HG02798 (cell line): ENCODE measurements around the gene ITFG2.
"Not testable (repeated sequence)": the region's sequence is repeated elsewhere in the genome, so short reads cannot be mapped to it uniquely, and the experiment has no call there.

ENCODE experiments used
- ATAC-seq: cut with Tn5 transposase; IDR thresholded peaks from one replicate; pipeline ENCODE4 v1.9.1; 2021; ENCODE audit warnings: mild to moderate bottlenecking; ENCODE audit not compliant: unreplicated experiment, poor library complexity

The ITFG2 gene

DNA sequence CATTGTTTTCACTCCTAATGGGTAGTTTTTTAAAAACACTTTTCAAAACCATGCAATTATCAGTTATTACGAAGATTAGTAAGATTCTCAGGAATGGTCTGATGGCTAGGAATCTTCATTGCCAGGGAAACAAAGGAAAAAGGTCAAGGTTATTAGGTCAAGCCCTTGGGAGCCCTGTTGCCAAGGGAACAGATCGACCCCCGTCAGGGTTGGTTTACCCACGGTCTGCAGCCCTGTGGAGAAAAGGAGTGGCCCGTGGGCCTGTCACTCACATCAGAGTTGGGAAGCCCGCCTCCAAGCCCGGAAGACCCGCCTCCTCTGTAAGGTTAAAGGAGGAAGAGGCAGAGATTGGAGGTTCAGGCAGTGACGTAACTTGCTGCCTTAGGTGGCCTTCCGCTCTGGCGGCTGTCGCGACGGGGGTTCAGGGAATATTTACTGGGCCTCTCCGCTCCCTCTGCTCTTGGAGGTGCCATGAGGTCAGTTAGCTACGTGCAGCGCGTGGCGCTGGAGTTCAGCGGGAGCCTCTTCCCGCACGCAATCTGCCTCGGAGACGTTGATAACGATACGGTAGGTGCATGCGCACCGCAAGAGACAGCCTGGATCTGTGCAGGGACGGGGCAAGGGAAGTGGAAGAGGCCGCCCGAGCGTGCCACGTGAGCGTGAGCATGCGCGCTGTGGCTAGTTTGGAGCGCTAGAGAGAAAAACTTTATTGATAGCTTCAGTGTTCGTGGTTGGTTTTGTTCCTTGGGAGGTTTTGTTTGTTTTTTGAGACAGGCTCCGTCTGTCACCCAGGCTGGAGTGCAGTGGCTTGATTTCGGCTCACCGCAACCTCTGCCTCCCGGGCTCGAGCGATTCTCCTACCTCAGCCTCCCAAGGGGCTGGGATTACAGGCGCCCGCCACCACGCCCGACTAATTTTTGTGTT is at the start of gene ITFG2:
TSS of gene ITFG2 (plus strand) at position 379 of the 924 bp plus-strand sequence. CDS start at position 472, 93 bp downstream.
- ATAC-seq = peak; percentile 97

DNA sequence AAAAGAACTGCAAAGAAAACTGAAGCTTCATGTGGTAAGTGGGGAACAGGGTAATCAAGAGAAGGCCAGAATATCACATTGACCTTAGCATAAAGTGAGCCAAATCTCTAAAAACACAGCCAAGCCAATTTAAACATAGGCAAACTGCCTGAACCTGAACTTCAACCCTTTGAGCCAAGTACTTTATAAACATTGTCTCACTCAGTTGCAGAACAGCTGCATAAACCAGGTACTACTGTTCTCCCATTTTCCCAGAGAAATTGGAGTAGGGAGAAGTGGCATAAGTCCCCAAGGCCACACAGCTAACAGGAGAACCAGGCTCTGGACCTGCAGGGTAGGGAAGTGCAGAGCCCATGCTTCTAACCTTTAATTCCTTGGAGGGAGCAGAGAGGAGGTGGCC is 48.1 kb upstream of the ITFG2 start:
- no peak for ATAC-seq

DNA sequence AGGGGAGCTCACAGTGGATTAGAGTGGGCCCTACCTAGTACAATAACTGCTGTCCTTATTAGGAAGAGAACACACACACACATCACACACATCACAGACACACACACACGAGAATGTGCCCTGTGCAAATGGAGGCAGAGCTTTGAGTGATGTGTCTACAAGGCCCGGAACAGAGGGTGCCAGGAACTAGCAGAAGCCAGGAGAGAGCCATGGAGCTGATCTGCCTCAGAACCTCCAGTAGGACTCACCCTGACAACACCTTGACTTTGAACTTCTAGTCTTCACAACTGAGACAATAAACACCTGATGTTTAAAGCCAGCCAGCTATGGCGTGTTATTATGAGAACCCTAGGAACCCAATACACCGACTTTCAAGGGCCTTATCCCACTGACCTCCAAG is 47.4 kb upstream of the ITFG2 start:
- no peak for ATAC-seq

DNA sequence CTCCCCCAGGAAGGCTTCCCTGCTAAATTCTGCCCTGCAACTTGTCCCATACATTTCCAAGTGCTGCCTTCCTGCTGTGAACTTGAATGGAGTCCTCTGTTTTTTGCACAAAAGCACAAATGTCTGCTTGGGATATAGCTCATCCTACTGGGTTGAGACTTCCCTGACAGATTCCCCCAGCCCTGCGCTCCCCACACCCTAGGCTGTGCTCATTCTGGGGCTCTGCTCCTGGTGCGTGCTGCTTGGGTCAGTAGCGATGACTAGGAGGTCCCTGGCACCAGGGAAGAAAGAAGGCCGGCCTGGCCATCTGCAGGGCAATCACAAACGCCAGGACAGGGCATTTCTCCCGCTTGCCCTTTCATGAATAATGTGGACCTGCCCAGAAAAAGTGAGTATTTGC is 46.9 kb upstream of the ITFG2 start:
- no peak for ATAC-seq

DNA sequence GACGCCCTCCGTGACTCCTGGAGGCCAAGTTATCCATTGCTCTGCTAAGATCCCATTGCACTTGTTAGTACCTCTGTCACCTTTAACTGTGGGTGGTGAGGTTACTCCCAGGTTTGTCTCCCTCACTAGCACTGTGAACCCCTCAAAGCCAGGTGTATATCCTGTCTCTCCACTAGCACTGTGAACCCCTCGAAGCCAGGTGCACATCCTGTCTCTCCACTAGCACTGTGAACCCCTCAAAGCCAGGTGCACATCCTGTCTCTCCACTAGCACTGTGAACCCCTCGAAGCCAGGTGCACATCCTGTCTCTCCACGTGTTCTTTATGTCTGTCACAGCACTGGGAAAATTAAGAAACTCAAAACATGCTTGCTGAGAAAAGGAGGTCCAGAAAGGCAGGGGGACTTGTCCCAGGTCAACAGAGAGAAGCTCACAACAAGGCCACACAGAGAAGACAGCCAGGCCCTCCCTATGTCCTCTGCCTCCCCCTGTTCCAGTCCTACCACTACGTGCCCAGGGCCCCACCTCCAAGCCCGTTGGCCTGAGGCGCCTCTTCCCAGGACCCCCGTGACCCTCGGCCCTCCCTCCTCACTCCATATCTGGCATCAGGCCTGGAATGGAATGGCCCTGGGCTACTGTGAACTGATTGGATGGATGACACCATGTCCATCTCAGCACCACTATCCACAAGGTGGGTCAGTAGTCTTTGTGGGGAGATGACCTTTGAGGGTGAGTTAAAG is 44.1 kb upstream of the ITFG2 start:
- no peak for ATAC-seq

DNA sequence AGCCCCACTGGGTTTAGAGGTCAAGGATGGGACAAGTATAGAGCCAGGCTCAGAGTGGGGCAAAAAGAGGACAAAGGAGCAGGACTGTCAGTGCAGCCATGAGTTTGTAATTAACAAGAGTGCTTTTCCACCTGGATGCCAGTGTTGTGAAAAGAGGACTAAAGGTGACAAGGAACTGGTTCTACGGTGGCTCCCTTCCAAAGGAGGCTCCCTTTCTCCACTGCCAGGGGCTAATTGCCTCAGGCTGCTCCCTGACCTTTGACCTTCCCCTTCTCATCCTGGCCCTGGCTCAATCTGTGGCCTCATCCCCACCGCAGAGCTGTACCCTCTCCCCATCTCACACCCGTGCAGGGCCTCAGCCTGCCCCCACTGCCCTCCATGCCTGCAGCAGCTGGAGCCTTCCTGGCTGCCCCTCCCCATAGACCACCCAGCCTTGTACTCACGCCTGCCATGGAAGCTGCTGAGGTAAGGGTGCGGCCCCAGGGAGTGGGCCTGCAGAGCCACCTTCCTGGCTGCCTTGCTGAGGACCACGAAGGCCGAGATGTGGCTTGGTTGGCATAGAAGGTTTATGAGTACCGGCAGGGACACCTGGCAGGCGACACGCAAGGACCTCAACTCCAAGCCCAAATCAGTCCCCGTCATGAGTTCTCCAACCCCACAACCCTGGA is 42.5 kb upstream of the ITFG2 start:
- no peak for ATAC-seq

DNA sequence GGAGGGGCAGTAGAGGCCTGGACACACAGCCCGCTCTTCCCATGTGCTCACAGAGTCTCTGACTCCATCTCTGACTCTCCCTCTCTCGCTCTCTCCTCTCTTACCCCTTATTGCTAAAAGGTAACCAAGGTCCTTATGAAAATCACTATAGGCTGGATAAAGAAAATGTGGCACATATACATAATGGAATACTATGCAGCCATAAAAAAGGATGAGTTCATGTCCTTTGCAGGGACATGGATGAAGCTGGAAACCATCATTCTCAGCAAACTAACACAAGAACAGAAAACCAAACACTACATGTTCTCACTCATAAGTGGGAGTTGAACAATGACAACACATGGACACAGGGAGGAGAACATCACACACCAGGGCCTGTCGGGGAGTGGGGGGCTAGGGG is 41.9 kb upstream of the ITFG2 start:
- not testable (repeated sequence) for ATAC-seq

DNA sequence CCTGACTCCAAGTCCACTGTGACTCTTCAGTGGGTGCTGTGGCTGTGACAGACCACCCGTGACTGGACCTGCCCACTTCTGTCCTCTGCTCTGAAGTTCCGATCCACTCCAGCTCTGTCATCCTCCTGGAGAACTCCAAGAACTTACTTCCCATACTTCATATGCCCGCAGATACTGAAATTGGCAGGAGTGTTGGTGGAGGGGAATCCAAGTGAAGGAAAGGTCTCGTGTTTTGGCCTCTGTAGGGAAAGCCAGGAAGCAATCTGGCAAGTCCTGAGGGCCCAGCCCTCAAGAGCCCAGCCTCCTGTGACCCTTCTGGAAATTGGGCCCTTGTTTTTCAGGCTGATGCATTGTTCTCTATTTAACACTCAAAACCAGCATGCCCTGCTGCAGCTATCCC is 40.1 kb upstream of the ITFG2 start:
- no peak for ATAC-seq

DNA sequence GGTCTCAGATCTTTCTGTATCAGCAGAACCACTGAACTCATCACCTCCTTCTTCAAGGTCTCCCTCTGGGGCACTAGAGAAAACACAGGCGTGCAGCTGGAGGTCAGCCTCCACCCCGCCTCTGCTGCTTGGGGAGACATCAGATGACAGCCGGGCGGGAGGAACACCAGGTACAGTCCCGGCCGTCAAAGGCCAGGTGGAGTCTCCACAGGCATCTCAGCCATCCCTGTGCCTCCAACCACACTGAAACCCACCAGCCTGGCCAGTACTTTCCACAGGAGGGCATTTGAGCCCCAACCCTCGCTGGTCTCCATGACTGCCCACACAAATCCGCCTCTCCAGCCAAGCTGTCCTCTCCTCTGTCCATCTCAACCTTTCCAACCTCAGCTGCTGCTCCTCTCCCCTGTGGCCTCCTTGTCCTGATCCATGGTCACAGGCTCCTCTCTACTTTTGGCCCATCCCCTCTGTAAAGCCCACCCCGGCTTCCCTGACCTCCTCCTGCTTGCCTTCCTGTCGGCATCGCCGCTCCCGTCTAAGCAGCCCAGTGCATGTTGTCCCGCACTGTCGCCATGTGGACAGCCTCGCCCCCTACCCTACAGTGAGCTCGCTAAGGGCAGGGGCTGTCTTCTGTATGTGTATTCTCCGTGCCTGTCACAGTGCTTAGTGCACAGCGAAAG is 39.1 kb upstream of the ITFG2 start:
- no peak for ATAC-seq

DNA sequence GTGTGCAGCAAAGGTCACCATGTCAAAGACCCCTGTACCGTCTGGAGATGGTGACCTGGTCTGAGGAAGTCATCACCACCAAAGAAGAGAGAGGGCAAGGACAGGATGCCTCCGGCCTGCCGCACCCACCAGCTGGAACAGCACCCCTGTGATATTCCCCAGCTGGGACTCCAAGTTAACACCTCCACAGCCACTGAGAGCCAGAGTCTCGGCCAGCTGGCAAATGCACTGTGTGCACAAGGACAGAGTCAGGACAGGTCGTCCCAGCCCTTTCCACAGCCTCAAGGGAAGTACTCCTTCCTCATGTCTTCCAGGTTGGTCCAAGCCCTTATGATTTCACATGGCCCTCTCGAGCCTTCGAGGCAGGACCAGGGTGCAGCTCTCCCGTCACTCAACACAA is 37.0 kb upstream of the ITFG2 start:
- ATAC-seq = no peak

DNA sequence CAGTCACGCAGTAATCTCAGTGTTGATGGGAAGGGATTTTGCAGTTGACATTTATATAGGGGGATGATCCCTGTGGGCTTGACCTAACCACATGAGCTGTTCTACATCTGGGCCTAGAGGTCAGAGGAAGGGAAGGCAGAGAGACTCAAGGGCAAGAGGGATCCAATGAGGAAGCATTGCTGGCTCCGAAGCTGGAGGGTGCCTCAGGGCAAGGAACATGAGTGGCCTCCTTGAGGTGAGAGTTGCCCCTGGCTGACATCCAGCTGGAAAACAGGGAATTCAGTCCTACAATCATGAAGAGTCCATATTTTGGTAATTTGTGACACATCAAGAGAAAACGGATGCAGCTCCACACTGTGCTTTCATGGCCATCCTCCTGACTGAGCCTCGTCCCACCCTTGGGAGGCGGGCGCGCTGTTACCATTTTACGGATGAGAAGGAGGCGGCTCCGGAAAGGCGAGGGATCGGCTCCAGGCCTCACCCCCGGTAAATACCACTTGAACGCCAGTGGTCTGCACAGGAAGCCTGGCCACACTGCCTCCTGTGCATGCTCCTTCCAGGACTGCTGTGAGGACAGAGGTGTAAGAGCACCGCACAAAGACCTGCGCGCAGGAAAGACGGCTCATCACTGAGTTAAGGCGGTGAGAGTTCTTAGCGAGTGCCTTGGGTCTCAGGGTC is 36.2 kb upstream of the ITFG2 start:
- ATAC-seq = no peak

DNA sequence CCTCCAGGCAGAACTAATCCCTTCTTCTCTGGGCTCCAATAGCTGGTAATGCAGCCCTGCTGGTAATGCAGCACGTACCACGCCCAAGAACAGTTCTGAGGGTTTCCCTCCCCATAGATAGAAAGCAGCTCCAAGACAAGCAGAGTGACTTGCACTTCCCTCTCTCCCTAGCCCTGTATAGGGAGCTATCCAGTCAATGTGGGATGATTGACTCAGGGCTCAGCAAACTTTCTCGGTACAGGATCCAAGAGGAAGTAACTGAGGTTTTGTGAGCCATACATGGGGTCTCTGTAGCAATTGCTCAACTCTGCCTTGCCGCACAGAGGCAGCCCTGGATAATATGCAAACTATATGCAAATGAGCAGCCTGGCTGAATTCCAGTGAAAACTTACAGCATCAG is 33.2 kb upstream of the ITFG2 start:
- ATAC-seq = no peak

DNA sequence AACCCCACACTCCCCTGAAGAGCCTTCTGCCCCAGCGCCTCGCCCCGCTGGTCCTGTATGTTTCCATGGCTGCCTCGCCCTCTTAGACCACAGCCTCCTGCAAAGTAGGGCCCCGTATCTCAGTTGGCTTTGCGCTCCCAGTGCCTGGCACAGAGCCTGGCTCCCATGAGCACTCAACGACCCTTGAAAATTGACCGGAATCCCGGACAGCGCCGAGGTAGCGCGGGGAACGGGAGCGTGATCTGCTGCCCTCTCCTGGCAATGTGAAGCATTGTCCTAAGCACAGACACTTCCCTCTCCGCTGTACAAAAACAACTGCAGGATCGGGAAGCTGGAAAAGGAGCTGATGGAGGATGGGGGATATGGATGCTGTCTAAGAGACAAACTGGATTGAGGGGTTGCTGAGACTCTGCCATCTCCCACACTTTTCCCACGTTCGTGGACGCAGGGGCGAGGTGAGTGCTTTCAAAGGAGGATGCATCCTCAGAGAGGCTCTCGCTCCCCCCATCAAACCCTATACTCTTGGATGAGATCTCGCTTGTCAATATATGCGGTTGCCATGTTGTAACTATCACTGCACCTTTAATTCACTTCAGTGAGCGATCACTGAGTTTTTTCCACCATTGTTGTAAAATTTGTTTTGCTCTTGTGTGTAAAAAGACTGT is 28.4 kb upstream of the ITFG2 start:
- peak; percentile 58 for ATAC-seq

DNA sequence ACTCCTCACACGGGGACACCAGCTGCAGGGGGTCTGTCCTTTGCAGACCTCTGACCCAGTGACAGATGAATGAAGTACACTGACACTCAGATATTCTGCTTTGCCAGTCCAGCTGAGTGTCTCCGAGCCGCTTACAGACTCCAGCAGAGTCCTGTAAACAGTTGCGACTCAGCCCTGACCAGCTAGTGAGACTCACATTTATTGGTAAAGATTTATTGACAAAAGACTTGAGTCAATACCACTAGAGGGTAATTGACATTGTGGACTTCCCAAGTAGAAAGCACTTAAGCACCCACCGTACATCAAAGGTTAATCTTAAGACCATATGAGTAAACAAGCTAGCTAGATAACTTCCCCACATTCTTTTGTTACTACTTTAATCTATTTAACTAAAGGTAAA is 27.5 kb upstream of the ITFG2 start:
- no peak for ATAC-seq

DNA sequence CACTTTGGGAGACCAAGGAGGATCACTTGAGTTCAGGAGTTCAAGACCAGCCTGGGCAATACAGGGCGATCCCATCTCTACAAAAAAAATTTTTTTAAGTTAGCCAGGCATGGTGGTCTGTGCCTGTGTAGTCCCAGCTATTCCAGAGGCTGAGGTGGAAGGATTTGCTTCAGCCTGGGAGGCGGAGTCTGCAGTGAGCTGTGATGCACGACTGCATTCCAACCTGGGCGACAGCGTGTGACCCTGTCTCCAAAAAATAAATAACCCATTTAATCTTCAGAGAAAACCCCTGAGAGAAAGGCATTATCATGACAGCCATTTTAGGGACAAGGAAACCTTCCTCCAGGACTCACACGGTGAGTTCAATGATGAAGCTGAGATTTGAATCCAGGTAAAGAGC is 21.4 kb upstream of the ITFG2 start:
- ATAC-seq = no peak

DNA sequence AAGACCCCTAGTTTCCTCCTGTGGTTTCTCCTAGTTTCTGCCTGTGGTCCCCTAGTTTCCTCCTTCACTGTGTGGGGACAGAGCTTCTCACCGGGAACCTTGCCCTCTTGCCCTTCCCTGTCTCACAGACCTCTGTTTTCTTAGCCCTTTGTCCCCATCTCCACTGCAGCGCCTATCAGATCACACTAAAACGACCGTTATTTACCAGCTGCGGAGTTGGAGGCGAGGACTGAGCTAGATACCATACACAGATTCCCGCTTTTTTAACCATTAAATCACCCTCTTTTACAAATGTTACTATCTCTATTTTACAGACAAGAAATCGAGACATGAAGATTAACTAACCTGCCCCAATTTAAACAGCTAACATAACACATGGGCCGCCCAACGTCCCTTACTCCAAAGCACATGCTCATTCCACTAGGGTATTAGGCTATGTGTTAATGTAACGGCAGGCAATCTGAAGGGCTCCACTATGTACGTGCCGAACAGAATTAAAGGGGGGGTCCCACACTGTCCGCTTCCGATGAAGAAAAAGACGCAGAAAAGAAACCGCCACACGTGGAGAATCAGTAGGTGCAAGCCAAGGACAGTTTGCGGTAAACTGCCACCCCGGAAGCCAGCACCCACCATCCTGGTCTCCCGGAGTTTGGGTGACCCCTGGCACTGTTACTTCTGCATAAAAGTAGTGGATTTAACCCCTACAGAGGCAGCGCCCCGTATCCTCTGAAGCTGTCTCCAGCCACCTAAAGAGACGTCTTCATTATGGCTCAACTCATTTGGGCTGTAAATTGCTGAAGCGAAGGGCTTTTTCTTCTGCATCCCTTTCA is 19.6 kb upstream of the ITFG2 start:
- no peak for ATAC-seq

DNA sequence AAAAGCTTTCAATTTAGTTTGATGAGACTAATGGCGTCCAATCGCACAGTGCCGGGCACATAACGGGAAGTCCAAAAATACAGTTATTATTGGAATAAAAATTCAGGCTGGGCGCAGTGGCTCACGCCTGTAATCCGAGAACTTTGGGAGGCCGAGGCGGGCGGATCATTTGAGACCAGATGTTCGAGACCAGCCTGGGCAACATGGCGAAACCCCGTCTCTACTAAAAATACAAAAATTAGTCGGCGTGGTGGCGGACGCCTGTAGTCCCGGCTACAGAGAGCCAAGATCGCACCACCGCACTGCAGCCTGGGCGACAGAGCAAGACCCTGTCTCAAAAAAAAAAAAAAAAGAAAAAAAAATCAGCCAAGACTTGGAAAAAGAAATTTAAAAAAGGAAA is 18.9 kb upstream of the ITFG2 start:
- ATAC-seq = no peak

DNA sequence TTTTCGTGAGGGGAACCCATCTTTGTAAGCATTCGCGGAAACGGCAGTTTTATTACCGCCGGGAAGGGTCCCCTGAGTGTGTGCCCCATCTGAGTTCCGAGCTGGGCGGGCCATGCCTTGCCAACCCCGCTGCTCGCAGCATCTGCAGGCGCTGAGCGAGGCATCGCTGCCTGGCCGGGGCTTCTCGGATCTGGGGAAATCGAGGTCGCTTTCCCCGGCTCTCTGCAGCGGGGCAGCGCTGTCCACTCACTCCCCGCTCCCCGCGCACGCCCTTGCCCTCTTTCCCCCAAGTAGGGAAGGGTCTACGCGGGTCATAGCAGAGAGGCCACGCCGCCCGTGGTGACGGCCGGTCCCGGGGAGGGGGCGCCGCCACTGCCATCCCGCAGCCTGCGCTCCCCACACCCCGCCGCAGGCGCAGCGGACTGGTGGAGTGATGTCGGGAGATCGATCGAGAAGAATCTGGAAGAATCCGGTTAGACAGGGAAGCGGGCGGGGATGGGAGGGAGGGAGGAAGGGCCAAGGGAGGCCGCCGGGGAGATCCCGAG is 18.2 kb upstream of the ITFG2 start:
- peak; percentile 18 for ATAC-seq
